HepG2 (cell line): ENCODE measurements around the gene SEC14L1. TPM values are rescaled to one million over a fixed set of nuclear protein-coding genes. Genes with fewer than 3 reads are reported as not detected.

Source experiments
- ETV6 ChIP-seq: sonication (generic); formaldehyde crosslinking; conservative IDR thresholded peaks from 2 replicates; pipeline ENCODE4 v1.4.0; 2020; ENCODE audit warnings: missing genetic modification reagents
- FOXA3 ChIP-seq: IDR thresholded peaks from 2 replicates; pipeline ENCODE4 v1.6.1; 2016; ENCODE audit warnings: missing genetic modification reagents, missing compliant biosample characterization
- HMG20B ChIP-seq: conservative IDR thresholded peaks from 2 replicates; pipeline ENCODE4 v1.6.1; 2016; ENCODE audit warnings: missing genetic modification reagents, missing compliant biosample characterization
- KMT2A ChIP-seq: sonication (generic); formaldehyde crosslinking; IDR thresholded peaks from 2 replicates; pipeline ENCODE4 v1.4.0; 2020; ENCODE audit warnings: missing genetic modification reagents
- NFATC3 ChIP-seq: sonication (generic); formaldehyde crosslinking; IDR thresholded peaks from 2 replicates; pipeline ENCODE4 v1.5.1; 2020; ENCODE audit warnings: mild to moderate bottlenecking, missing genetic modification reagents
- NKX3-1 ChIP-seq: sonication (generic); formaldehyde crosslinking; IDR thresholded peaks from 2 replicates; pipeline ENCODE4 v1.5.0; 2020; ENCODE audit warnings: missing genetic modification reagents
- PAX8 ChIP-seq: sonication (generic); formaldehyde crosslinking; IDR thresholded peaks from 2 replicates; pipeline ENCODE4 v1.8.0; 2022; ENCODE audit warnings: mild to moderate bottlenecking, missing genetic modification reagents, borderline replicate concordance
- SMAD3 ChIP-seq: sonication (generic); formaldehyde crosslinking; IDR thresholded peaks from 2 replicates; pipeline ENCODE4 v1.4.0; 2020; ENCODE audit warnings: missing genetic modification reagents
- SMAD9 ChIP-seq: sonication (generic); formaldehyde crosslinking; IDR thresholded peaks from 2 replicates; pipeline ENCODE4 v1.5.1; 2020; ENCODE audit warnings: mild to moderate bottlenecking, missing genetic modification reagents
- SMC3 ChIP-seq: IDR thresholded peaks from 2 replicates; pipeline ENCODE4 v1.6.1; 2011; ENCODE audit warnings: low read length, improper control_type of control experiment
- SNRNP70 ChIP-seq: fragments of 200-400 bp; formaldehyde crosslinking; IDR thresholded peaks from 2 replicates; pipeline ENCODE4 v1.6.1; 2017; ENCODE audit warnings: mild to moderate bottlenecking, low read depth, low read length, moderate library complexity
- TAF15 ChIP-seq: fragments of 200-400 bp; formaldehyde crosslinking; IDR thresholded peaks from one replicate; pipeline ENCODE4 v1.6.1; 2018; ENCODE audit warnings: mild to moderate bottlenecking, low read depth, low read length; ENCODE audit not compliant: poor library complexity, severe bottlenecking
- TCF7 ChIP-seq: sonication (generic); IDR thresholded peaks from 2 replicates; pipeline ENCODE4 v1.6.1; 2016; ENCODE audit warnings: antibody characterized with exemption, low read depth
- TMF1 ChIP-seq: sonication (generic); formaldehyde crosslinking; IDR thresholded peaks from 2 replicates; pipeline ENCODE4 v1.8.1; 2022; ENCODE audit warnings: low read depth, missing genetic modification reagents
- ZFYVE20 ChIP-seq: sonication (generic); formaldehyde crosslinking; IDR thresholded peaks from 2 replicates; pipeline ENCODE4 v1.8.0; 2023; ENCODE audit warnings: low read depth, mild to moderate bottlenecking, moderate library complexity, missing genetic modification reagents, borderline replicate concordance
- ZNF556 ChIP-seq: sonication (generic); formaldehyde crosslinking; IDR thresholded peaks from 2 replicates; pipeline ENCODE4 v1.4.0; 2020; ENCODE audit warnings: mild to moderate bottlenecking, missing genetic modification reagents, borderline replicate concordance
- ZNF761 ChIP-seq: sonication (generic); formaldehyde crosslinking; conservative IDR thresholded peaks from 2 replicates; pipeline ENCODE4 v1.4.0; 2020; ENCODE audit warnings: mild to moderate bottlenecking, missing genetic modification reagents
- ZNF782 ChIP-seq: sonication (generic); formaldehyde crosslinking; IDR thresholded peaks from 2 replicates; pipeline ENCODE4 v1.4.0; 2020; ENCODE audit warnings: missing genetic modification reagents, mild to moderate bottlenecking, borderline replicate concordance
- ZNF879 ChIP-seq: sonication (generic); formaldehyde crosslinking; IDR thresholded peaks from 2 replicates; pipeline ENCODE4 v1.8.1; 2023; ENCODE audit warnings: missing genetic modification reagents
- ZSCAN29 ChIP-seq: sonication (generic); formaldehyde crosslinking; conservative IDR thresholded peaks from 2 replicates; pipeline ENCODE4 v1.4.0; 2020; ENCODE audit warnings: mild to moderate bottlenecking, missing genetic modification reagents
- polyA plus RNA-seq, 8 experiments: library from polyadenylated mRNA; depleted of rRNA in 3 of 8; stranded (reverse) in 7 of 8; unstranded in 1 of 8; fragments of >200 nt; fragmentation: Illumina TruSeq in 4 of 8; extraction: Trizol in 4 of 8; gene quantifications; 2 replicates each; pipeline versions ENCODE4 v1.2.1 to v1.2.3, GENCODE V29; 2011 to 2016; ENCODE audit warnings: low read depth in 4 of 8, missing spikeins in 1 of 8, mixed read lengths in 1 of 8; ENCODE audit not compliant: insufficient read depth in 1 of 8
- total RNA-seq, 5 experiments: library from RNA; depleted of rRNA; stranded (reverse); fragments of >200 nt; fragmentation: Illumina TruSeq; extraction: Trizol; gene quantifications; 2 replicates each; pipeline ENCODE4 v1.2.3, GENCODE V29; 2016; ENCODE audit warnings: low read depth in 1 of 5
- TF ChIP-seq, protein P1 (sequence below): sonication (generic); formaldehyde crosslinking; IDR thresholded peaks from 2 replicates; pipeline ENCODE4 v1.5.0; 2020; ENCODE audit warnings: missing genetic modification reagents
- TF ChIP-seq, protein P2 (sequence below): sonication (generic); formaldehyde crosslinking; IDR thresholded peaks from 2 replicates; pipeline ENCODE4 v1.8.0; 2022; ENCODE audit warnings: missing genetic modification reagents, low read depth, mild to moderate bottlenecking, borderline replicate concordance
- TF ChIP-seq, protein P3 (sequence below): sonication (generic); formaldehyde crosslinking; IDR thresholded peaks from 2 replicates; pipeline ENCODE4 v1.4.0; 2020; ENCODE audit warnings: missing genetic modification reagents
- TF ChIP-seq, protein P4 (sequence below): sonication (generic); formaldehyde crosslinking; IDR thresholded peaks from 2 replicates; pipeline ENCODE4 v1.5.1; 2020; ENCODE audit warnings: mild to moderate bottlenecking, missing genetic modification reagents, moderate library complexity

The SEC14L1 gene
- total and polyA plus RNA-seq, 2 of the 13 experiments (the other 11 are each of a cell fraction or from before 2014, with no cell fraction given), result 26.3 to 43.9 TPM

DNA sequence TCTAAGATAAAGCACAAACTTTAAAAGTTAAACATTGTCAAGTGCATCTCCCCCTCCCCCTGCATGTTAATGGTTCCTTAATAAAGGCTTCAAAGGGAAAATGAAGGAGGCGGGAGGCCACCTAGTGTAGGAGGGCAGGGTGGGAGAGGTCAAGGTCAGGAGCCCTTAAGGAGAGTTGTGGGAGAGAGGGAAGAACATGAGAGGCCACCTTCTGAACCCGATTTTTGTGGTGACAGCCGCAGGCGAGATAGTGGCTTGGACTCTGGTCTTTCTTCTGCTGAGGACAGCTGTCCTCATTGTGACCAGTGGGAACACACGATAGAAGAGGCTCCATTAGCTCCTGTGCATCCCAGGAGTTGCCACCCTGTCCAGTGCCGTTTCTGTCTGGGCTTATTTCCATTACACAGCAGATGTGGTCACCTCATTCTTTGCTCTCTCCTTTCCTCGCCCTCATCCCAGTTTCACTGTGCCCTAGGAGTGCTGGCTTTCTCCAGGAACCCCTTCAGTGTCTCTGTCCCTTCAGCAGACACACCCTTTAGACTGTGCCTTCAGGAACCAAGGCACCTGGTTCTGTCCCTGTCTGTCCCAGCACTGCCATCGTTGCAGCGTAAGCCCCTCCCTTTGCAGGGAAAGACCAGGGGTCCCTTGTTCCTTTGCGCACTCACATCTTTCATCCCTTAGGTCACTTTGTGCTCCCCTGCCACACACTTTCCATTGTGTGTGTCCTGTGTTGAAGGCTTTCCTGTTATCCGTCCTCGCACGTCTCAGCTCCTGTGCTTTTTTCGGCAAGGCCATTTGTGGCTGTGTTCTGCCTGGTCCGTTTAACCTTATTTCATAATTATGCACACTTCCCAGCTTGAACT lies 7.5 kb downstream of the SEC14L1 start (continued):
- TF ChIP-seq SMAD3 (CRISPR knock-in tag) (no peak; the same call in 1 of the 2 replicates), FOXA3 (CRISPR knock-in tag) (0 out of 2 replicates have a peak, but pooled peaks have one; percentile 9), ZNF761 (CRISPR knock-in tag) (no peak), SMAD9 (CRISPR knock-in tag) (no peak), ZSCAN29 (CRISPR knock-in tag) (0 out of 2 replicates have a peak, but pooled peaks have one; percentile 34), SMC3 (no peak), HMG20B (CRISPR knock-in tag) (0 out of 2 replicates have a peak, but pooled peaks have one; percentile 15), TAF15 (no peak), NFATC3 (no peak), ZNF556 (CRISPR knock-in tag) (no peak), NKX3-1 (CRISPR knock-in tag) (no peak), ETV6 (no peak), KMT2A (CRISPR knock-in tag) (peak; percentile 48; the same call in 1 of the 2 replicates), ZFYVE20 (no peak), TMF1 (CRISPR knock-in tag) (no peak), SNRNP70 (no peak), PAX8 (CRISPR knock-in tag) (no peak), TCF7 (peak; percentile 42), ZNF782 (CRISPR knock-in tag) (no peak), ZNF879 (CRISPR knock-in tag) (no peak)
- TF ChIP-seq, protein P1, sequence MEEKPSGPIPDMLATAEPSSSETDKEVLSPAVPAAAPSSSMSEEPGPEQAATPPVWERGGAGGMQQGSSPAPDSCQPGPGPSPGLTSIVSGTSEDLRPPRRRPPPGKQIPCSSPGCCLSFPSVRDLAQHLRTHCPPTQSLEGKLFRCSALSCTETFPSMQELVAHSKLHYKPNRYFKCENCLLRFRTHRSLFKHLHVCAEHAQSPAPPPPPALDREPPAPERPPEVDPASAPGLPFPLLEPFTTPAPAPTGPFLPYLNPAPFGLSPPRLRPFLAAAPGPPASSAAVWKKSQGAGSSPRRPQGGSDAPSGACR (CRISPR knock-in tag), result no peak
- TF ChIP-seq, protein P2, sequence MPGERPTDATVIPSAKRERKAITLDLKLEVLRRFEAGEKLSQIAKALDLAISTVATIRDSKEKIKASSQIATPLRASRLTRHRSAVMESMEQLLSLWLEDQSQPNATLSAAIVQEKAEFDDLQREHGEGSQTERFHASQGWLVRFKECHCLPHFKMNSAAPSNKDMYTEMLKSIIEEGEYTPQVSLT (CRISPR knock-in tag), result no peak
- TF ChIP-seq, protein P3, sequence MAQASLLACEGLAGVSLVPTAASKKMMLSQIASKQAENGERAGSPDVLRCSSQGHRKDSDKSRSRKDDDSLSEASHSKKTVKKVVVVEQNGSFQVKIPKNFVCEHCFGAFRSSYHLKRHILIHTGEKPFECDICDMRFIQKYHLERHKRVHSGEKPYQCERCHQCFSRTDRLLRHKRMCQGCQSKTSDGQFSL (CRISPR knock-in tag), result no peak
- TF ChIP-seq, protein P4, sequence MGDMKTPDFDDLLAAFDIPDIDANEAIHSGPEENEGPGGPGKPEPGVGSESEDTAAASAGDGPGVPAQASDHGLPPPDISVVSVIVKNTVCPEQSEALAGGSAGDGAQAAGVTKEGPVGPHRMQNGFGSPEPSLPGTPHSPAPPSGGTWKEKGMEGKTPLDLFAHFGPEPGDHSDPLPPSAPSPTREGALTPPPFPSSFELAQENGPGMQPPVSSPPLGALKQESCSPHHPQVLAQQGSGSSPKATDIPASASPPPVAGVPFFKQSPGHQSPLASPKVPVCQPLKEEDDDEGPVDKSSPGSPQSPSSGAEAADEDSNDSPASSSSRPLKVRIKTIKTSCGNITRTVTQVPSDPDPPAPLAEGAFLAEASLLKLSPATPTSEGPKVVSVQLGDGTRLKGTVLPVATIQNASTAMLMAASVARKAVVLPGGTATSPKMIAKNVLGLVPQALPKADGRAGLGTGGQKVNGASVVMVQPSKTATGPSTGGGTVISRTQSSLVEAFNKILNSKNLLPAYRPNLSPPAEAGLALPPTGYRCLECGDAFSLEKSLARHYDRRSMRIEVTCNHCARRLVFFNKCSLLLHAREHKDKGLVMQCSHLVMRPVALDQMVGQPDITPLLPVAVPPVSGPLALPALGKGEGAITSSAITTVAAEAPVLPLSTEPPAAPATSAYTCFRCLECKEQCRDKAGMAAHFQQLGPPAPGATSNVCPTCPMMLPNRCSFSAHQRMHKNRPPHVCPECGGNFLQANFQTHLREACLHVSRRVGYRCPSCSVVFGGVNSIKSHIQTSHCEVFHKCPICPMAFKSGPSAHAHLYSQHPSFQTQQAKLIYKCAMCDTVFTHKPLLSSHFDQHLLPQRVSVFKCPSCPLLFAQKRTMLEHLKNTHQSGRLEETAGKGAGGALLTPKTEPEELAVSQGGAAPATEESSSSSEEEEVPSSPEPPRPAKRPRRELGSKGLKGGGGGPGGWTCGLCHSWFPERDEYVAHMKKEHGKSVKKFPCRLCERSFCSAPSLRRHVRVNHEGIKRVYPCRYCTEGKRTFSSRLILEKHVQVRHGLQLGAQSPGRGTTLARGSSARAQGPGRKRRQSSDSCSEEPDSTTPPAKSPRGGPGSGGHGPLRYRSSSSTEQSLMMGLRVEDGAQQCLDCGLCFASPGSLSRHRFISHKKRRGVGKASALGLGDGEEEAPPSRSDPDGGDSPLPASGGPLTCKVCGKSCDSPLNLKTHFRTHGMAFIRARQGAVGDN (CRISPR knock-in tag), result peak; percentile 44
